GM21360 (cell line): ENCODE data around the gene AFF2.

ENCODE experiments used
- ATAC-seq: cut with Tn5 transposase; IDR thresholded peaks from one replicate; pipeline ENCODE4 v1.9.1; 2021; ENCODE audit warnings: mild to moderate bottlenecking, moderate library complexity; ENCODE audit not compliant: unreplicated experiment

The AFF2 gene

DNA sequence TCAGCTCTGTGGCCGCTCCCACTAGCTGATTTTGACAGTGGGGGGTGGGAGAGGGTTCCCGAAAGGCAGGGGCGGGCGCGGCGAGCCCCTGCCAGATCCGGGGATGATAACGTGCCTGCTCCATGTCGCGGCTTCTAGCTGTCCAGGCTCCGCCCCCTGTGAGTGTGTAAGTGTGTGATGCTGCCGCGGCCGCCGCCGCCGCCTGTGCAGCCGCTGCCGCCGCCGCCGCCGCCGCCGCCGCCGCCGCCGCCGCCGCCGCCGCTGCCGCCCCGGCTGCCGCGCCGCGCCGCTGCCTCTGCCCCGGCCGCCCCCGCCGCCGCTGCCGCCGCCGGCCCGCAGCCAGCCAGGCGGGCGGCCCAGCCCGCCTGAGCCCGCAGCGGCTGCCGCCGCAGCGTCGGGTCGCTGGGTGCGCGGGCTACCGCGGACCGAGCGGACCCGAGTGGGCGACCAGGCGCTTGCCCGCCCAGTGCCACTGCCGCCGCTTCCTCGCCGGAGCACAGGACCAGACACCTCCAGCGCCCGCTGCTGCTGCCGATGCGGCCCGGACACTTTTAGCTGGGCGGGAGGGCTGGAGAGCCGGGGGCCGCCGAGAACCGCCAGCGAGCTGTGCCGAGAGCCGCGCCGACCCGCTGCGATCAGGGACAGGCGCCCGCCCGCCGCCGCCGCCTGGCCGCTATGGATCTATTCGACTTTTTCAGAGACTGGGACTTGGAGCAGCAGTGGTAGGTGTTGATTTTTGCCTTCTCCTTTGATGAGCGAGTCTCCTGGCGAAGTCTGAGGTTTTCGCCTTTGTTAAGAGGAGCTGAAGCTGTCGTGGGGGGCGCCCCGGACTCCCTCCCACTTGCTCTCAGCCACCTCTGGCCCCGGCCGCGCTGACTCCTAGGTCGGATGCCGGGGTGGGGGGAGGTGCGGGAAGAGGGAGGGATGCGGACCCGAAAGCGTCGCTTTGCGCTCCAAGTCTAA is at the start of gene AFF2:
AFF2 (plus strand) TSS at position 195 of the 963 bp plus-strand sequence; CDS start at position 676, 481 bp downstream.
- ATAC-seq = peak; percentile 43

DNA sequence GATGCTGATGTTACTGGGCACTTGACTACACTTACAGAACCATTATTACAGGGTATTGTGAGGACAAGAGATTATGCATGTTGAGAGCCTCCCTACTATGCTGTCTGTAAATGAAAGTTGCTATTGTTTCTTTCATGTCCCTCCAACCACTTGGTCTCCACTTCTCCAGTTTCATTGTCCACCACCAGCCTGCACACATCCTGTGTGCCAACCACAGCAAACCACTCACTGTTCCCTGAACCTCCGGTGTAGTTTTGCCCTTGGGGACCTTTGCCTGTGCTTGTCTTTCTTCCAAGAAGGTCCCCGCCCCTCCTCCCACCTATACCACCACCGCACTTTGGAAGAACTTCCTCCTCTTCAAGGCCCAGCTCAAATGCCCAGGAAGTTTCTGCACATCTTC is 43.1 kb upstream of the AFF2 start:
- no peak for ATAC-seq

DNA sequence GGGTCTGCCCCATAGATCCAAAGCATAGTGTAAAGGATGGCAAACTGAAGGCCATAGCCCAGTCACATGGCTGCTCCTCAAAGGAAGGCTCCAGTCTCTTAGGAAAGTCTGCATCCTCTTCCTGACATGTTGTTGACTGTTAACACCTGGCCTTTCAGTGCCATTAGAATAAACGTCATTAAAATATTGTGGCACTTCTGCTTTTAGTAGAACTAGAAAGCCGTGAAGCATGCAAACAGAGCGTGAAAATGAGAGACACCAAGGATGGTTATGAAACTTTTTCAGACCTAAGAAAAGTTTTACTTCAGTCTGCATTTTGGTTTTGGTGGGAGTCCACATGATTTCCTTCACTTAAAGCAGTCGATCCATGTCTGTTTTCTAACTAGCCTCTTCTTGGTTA is 41.1 kb upstream of the AFF2 start:
- peak; percentile 87 for ATAC-seq

DNA sequence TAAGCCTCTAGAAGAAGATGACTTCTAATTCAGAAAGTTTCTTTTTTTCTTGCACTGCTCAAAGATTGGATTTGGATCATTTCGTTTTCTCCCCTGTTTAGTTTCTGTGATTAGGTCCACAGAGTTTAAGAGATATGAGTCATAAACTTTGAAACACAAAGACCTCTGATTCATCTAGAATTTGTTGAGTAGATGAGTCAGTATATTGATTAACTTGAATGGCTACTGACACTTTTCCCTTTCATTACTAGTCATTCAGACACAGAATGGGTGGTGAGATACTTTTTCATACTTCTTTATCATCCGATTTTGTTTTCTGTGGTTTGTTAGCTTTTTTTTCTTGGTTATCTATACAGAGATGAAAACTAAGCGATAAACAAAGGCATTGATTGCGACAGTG is 34.1 kb upstream of the AFF2 start:
- peak; percentile 90 for ATAC-seq

DNA sequence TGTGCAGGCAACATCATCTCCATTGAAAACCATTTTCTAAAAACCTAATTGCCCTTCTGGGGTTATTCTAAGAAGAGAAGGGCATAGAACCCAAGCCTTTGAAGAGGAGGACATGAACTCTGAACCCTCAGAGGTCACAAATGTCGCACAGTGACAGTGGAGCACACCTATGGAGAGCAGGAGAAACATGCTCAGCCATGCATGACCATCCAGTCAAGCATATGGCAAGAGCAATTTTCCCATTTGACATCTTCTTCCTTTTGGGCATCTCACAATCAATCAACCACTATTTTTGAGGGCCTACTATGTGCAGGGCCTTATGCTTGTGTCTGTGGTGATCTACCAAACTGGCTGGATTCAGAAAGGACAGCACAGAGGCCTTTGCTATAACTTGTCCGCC is 30.1 kb upstream of the AFF2 start:
- ATAC-seq = no peak

DNA sequence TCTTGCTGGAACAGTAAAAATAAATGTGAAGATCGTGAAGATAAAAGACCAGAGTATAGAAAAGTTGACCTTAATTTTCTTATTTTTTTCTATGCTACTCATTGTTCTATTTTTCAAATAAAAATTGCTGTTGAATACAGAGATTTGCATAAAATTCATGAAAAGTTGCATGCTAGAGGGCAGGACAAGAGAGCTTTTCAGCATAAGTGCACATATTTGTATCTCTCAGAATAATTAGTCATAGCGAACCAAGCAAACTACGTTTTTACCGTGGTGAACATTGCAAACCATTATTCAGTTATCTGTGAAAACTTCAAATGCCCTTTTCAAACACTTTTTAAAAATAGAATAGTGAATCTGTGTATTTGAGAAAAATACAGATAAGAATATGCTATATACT is 26.4 kb upstream of the AFF2 start:
- no peak for ATAC-seq

DNA sequence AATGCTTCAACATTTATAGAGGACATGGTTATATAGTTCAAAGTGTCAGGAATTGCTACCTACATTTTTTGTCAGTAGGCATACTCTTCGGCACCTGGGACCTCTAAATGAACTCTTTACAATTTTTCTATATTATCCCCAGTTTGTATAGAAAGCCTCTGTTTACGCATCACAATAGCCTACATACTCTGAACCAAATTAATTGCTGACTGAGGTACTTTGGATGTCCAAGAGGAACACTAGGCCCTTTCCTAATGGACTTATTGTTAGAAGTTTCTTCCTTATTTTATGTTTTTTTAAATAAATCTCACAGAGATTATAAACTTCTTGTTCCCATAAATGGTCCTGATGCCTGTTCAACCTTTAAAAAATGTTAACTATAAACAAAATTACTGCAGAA is 8.4 kb upstream of the AFF2 start:
- no peak for ATAC-seq

DNA sequence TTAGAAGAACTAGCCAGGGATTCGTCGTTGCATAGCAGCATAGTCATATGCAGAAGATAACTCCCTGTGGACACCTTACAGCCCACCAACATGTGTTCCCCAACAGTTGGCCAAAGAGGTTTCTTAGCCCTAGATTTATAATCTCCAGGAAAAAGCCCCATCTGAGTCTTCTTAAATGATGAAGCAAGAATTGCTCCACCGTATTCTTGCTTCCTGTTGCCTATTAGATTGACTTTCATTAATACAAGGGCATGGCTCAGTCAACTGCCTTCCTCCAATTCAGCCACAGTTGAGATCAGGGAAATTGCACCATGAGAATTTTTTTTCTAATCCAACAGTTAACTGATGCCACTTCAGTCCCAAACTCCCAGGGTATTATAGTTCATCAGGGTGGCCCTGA is 5.2 kb upstream of the AFF2 start:
- ATAC-seq = no peak

DNA sequence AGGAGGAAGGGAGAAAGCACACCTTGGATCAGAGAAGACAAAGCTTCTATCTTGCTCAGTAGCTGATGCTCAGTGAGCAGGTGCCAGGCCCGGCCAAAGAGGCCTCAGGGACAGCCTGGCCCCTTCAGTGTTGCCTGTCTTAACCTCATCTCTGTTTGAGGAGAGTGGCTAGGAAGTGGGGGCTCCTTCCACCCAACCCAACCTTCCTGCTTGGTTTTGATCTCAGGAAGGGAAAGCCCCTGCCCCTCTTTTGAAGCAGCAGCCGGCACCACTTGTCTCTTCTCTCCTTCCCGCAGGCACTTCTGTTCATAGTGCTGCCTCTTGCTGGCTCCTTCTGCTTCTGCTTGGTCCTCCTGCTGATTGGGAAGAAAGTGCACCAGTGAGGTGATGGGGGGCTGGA is 2.4 kb upstream of the AFF2 start:
- ATAC-seq = no peak

DNA sequence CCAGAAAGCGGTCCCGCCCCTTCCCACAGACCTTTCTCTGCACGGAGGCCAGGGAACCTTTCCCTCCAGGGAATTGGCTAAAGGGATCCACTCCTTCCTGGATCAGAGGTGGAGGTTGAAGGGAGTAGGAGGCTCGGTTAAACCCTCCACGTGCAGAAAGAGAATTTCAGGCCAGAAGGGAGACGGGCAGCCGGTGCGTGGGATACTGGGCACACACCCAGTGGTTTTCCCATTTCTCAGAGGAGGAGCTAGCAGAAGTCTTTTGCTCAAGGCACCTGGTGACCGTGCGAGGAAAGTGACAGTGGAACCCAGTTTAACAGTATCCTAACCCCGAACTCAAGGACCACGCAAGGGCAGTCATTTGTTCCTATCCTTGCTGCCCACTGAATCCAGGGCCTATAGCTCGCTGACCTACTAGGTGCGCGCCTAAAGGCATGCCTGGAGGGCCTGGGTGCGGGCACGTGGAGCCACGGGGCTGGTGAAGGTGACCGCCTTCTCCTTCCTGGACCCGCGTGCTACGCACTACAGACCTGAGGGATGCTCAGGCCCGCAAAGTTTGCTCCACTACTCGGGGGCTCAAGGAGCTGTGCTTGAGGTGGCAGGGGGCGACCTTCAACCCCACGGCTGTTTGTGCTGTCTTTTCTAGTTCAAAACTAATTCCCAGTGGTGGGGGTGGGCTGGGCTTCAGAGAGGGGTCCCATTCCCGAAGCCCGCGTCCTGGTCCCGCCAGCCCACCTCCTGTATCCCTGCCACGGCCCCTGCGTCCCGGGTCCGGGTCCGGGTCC is 587 bp upstream of the AFF2 start:
- ATAC-seq = no peak

DNA sequence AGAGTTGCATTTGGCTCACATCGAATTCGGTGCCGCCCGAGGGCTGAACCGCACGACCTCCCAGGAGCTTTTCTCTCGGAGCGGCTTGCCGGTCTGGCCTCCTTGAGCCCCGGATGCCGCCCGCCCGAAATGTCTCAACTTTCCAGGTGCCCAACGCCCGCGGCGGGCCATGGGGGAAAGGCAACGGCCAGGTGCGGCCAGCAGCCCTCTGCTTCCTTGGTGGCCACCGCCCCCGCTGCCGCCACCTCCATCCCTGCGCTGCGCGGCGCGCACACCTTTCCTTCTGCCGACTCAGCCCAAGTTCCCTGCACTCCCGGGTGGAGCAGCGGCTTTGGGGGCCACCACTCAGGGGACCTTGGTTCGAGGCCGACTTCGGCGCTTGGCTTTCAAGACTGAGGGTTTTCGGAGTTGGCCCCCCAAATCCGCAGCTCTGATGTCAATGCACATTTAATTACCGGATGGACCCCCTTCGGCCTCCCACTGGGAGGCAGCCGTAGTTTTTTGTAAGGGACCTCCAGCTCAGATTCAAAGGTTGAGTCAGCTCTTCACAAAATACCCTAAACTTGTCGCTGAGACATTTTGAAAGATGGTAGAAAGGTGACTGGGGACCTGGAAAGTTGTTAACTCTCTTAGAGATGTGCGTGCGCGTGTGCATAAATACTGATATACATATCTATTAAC is 1.1 kb downstream of the AFF2 start:
- ATAC-seq = no peak

DNA sequence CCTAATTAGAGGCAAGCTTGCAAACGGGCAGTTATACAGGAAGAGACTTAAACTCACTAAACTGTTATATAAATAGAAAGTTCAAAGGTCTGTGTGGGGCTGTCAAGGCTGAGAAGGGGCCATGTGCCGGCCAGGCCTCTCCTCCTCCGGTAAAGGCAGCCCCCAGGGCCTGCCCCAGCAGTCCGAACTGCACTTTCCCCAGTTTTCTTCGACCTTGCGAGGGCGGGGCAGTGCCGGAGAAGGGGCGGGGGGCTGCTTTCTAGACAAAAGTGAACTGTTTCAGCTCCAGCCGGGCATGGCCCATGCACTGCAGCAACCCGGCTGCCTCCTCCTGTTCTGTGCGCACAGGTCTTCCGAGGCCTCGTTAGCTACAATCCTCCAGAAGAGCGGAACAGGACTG is 4.1 kb downstream of the AFF2 start:
- ATAC-seq = no peak

DNA sequence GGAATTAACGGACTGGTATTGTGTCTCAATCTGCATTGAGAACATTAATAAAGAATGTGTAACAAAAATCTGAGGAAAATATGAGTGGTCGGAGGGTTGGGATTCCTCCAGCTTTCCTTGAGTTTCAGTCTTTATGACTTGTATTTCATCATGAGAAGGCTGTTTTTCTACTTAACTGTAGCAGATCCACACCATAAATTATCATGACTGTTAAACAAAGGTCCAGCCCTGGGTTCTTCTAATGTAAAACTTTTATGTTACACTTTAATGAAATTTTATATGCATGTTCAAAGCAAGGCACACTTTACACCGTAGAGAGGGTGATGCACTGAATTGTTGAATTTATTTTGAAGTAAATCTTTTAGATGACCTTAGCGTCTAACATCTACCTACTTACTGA is 7.0 kb downstream of the AFF2 start:
- no peak for ATAC-seq

DNA sequence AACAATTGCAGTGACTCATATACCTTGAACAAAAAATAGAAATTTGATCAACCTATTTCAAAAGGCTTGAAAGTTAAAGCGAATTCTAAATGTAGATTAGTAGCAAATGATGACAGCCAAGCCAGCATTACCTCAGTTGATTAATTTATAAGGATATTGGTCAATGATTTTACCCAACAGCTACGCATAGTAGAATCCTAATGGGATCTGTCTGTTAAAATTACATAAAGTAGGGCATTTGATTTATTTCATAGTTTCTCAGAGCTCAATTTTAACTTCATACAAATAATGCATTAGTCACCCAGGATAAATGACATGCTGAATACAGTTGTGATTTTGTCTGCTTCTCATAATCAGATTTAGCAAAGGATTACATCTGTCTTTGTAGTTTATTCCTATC is 12.0 kb downstream of the AFF2 start:
- no peak for ATAC-seq

DNA sequence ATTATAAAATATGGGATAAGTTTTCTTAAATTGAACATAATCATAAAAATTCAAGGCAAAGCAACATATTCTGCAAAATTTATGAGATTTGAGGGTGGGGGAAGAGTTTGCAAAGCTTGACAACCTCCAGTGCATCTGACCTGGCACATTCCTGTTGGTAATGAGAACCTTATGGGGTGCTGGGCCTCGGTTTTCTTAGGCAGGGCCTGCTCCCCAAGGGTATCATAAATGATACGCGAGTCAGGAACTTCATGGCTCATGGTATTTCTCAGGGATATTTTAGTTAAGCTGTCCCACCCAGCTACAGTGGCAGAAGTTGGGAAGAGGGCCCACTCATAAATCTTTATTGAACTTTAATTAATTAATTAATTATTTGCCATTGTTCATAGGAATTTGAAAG is 13.2 kb downstream of the AFF2 start:
- no peak for ATAC-seq

DNA sequence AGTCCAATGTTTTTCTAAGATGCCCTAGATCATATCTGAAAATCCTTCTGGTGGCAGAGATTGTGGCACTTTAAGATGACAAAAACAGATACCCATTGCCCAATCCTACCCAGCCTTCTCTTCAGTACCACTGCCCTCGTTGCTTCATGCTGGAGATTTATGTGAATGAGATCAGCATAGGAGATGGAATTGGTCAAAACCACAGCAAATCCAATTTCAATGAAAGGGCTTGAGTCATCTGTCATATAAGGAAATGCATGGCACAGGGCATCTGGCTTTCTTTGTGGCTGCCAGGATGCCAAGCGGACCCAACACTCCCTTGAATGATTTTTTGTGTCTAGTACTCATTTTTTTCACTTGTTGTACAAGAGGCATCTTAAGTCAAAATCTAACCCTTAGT is 16.8 kb downstream of the AFF2 start:
- ATAC-seq = no peak

DNA sequence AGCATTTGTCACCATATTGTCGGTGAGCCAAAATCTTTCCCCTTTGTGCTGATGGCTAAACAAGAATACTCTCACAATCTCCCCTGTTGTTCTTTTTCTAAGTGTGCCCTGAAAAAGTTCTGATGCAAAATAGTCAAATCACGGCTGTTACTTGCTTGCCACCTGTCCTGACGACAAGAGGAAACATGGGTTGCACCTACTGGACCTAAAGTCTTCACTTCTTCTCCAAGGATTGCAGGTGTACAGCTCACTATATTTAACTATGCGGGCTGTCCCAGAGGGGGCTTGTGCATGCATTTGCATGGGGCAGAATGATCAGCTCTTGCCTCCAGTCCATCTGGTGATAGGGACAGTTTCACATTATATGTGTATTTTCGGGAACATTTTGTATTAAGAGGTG is 21.6 kb downstream of the AFF2 start:
- ATAC-seq = no peak

DNA sequence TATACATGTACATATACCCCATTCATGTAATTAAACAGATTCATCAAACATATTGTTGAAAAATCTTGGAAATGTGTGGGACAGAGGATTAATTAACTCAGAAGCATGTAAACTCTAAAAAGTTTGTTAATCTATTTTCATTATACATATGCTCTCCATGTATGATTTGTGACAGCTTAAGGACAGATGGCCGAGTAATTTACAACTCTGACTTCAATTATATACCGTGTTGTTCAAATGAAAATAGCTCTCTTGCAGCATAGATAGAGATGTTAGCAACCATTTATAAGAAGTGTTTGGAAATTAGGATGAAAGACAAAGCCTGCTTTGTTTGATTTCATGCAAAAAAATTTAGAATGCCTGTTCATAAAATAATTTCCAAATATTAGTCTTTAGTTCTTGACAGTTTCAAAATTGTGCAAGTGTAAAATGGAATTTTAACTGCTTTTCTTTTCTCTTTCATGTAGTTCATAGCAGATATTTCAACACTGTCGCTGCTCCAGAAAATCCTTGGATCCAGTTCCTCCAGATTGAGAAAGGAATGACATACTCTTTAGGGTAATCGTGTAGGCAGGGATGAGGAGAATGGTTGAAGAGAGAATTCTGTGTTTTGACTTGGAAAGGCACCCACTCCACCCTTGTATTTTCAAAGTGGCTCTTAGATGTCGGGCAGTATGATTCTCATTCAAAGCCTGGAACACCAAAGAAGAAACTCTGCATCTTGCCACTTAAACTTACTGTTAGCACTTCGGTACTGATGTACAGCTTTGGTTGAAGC is 23.1 kb downstream of the AFF2 start:
- no peak for ATAC-seq

DNA sequence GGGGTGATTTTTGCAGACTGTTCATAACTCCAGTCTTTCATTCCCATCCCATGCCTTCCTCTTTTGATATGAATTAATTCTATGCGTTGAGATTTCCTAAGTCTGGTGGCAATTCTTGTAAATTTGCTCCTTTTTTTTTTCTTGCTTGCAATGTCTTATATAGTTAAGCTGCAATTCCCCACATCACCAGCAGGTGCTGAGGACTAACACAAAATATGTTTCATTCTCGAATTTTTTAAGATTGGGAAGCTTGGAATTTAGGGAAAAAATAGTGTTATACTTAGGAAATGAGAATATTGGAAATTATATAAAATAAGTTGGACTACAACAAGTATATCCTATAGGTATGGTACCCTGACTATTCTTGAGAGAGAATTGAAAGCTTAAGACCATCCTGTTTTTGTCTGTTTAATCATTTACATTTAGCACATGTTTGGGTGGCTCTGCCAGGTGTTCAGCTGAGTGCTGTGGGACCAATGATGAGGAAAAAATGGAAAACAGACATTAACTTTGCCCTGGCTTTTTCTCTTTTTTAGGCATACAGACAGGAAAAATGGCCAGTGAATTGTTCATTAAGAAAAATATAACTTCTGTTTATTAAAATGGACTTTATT is 30.2 kb downstream of the AFF2 start:
- no peak for ATAC-seq

DNA sequence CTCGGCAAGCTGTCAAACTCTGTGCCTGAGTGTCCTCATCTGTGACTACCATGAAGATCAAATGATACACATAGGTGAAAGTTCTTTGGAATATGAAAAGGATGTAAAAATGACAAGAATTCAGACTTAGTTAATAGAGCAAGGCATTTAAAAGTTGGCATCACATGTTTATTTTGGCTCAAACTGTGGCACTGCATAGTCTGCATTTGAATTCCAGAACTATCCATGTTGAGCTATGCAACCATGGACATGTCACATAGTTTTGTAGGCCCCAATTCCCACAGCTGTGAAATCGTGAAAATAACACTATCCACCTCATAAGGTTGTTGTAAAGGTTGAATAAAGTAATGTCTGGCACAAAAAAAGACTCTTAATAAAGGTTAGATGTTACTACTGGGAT is 33.9 kb downstream of the AFF2 start:
- no peak for ATAC-seq
